GM21390 (cell line): Measurements from ENCODE around the gene MAP7.

Experiments
- ATAC-seq: cut with Tn5 transposase; IDR thresholded peaks from one replicate; pipeline ENCODE4 v1.9.1; 2021; ENCODE audit not compliant: unreplicated experiment

Gene MAP7

GRCh38 chr6:136426627-136427377 lies 123.4 kb downstream of the MAP7 start:
- ATAC-seq: no peak

GRCh38 chr6:136425793-136426192 lies 124.4 kb downstream of the MAP7 start:
- ATAC-seq: no peak

GRCh38 chr6:136424901-136425300 lies 125.3 kb downstream of the MAP7 start:
- ATAC-seq: no peak

- no peak for ATAC-seq
These were observed 125.8 kb downstream of the MAP7 start for GRCh38 chr6:136424450-136424849.

DNA sequence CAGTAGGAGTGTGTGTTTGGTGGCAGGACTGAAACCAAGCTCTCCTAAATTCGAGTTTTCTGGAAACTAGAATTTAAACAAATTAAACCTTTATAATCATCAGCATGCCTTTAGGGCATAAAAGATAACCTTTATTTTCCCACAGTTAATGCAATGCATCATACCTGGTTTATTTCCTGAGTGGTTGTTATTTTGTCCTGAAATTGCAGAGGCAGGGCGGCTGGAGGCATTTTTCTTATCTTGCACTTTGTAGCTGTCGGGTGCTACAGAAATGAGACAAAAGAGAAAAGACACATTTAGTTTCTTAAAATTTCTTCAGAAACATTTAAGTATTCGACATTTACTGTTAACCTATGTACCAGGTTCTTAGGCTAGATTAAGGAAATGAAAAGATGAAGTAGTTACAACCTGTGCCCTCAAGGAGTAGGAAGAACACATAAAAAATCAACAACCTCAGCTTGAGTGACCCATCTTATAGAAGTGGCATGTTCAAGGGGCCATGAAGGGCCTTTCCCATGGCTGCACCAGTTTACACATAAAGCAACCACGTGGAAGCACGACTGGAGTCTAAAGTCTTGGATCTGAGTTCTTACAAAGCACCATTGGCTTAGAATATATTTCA lies 128.6 kb downstream of the MAP7 start:
- no peak for ATAC-seq

DNA sequence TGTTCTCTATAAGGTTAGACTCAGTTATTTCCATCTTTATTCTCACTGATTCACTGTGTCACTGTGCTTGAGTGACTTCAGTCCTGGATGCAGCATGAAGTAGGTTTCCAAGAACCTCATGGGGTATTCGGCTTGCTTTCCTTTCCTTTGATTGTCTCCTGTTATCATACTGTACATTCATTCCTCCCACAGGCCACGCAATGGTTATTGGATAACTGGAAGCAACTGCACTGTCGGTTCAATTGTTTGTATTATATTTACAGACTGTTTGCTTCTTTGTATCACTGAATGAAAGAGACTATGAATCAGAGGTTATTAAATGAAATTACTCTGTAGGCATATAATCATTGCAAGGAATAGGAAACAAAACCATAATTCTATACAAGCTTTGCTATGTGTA lies 129.4 kb downstream of the MAP7 start:
- ATAC-seq: no peak

GRCh38 chr6:136415351-136416007 lies 134.7 kb downstream of the MAP7 start:
- no peak for ATAC-seq

- ATAC-seq: no peak
These were observed 137.8 kb downstream of the MAP7 start for GRCh38 chr6:136412410-136412809.

DNA sequence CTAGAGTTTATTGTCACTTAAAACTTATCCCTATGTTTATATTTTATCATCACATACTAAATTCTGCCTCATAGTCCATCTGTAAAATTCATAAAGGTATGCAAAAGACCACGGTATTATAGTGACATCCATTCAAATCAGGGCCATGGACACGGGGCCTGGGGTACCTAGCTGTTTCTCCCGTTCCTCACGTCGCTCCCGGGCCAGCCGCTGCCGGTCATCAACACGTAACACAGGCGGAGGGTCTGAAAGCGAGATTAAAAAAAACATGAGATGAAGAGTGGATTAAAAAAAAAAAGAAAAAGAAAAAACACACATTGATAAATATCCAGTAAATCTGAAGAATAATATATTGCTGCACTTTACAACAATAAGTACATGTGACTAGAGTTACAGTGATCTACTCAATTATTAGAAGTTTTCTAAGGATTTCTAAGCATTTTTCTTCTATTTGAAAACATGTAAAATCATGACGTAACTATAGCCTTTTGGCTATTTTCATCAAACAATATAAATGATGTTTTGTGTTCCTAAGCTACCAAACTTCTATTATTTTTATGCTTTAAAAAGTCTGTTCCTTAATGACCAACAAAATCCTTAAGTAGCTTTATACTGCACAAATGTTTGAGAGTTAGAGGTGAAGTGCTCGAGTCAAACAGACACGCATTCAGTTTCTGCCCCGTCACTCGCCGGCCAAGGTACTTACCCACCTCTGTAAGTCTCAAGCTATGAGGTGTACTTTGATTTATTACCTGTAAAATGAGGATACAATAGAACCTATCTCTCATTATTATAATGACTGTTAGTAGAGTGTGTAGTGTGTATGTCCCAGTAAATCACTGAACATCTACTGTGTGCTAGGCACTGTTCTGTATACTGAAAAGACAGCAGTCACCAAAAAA lies 138.5 kb downstream of the MAP7 start:
- no peak for ATAC-seq

GRCh38 chr6:136411025-136411325 lies 139.2 kb downstream of the MAP7 start:
- no peak for ATAC-seq

DNA sequence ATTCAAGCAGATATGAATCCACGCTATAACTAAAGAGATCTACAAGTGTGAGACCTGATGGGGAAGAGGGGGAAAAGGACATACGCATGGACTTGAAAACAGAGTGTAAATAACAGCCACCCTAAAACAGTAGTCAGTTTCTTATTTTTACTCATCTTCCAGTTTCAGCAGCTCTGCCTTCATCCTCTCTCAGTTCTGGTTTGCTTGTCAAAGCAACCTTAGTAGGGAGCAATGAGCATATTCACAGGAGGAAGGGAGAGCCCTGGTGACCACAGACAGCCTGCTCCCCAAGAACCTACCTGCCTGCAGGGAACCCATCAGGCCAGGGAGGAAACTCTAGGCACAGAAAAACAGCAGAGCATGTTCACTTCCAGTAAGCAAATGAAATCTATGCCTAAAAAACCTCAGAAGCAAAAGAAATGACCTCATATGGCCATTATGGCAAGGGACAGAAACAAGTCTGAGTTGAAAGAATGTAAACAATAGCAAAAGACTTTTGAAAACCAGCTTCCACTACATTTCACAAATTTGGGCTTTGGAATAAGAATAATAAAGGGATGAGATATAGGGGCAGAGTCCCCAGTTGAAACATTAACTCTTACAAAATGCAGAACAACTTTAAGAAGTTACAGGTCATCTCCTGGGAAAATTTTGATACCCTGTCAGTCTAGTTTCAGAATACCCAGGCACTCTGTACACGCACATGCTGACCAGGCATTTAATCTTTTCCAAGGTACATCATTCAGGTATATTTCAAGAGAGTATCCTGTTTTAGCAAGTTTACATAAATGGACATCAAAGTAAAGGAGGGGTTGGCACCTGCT lies 139.8 kb downstream of the MAP7 start:
- ATAC-seq: peak; percentile 94

- ATAC-seq: no peak
These were observed 140.6 kb downstream of the MAP7 start for GRCh38 chr6:136409597-136409996.

GRCh38 chr6:136408204-136408603 lies 142.0 kb downstream of the MAP7 start:
- ATAC-seq: no peak

- no peak for ATAC-seq
These were observed 144.7 kb downstream of the MAP7 start for GRCh38 chr6:136405420-136406029.

GRCh38 chr6:136404627-136405419 lies 145.4 kb downstream of the MAP7 start:
- ATAC-seq: no peak

- ATAC-seq: no peak
These were observed 146.2 kb downstream of the MAP7 start for GRCh38 chr6:136404007-136404406.

DNA sequence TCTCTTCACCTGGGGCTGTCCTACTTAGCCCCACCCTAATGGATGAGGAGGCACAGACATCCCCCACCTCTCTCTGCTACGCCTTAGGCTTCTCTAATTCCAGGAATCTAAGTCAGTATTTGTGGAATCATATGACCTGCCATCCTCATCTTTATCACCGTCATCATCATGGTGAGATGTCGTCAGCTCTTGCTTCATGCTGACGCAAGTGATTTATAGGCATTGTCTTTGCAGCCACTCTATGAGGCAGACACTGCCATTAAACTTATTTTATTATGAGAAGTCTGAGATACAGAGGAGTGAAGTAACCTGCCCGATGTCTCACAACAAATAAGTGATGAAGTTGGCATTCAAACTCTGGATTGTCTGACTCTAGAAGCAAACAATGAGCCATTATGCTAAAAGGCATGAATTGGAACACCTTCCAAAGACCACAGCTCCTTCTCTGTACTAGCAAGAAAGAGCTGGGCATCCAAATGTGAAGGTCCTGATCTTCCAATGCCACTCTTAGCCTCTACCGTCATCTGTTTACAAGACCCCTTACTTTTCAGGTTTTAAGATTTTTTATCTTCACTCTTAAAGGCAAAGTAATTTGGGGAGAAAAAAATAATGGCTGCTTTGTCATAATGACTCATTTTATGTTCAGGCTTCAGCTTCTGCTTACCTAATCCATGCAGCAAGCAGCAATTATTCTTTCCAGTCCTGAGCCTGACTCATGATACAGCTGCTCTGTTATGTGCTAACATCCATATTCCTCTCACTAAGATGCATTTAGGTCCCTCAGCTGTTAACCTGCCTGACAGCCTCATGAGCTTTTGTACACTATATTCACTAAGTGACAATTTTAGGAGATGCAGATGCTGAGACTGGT lies 146.9 kb downstream of the MAP7 start:
- ATAC-seq: no peak

DNA sequence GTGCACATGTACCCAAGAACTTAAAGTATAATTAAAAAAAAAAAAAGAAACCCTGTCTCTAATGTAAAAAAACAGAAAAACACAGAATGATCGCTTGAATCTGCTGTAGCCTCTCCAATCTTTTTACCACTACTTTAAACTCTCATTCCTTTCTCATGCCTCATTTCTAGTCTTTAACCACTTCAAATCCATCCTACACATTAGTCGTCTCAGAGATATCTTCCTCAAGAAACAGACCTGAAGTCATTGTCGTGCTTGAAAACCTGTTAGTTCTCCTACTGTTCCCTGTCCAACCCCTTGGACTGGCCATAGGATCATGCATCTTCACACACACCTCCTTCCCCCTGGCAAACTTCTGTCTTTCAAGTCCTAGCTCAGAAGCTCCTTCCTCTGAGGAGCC lies 148.5 kb downstream of the MAP7 start:
- ATAC-seq: no peak
